Common myeloid progenitor, CD34-positive (primary cell): Measurements from ENCODE around the gene LRP1B.

Experiments used
- CTCF ChIA-PET: fragments of 350-600 bp; sonication (Branson Sonifier 250); formaldehyde crosslinking; loops from one replicate; lab custom pipeline; 2021; ENCODE audit warnings: antibody characterized with exemption; lab: Charles Lee
- POLR2A ChIA-PET: fragments of 350-600 bp; sonication (Branson Sonifier 250); formaldehyde crosslinking; loops from one replicate; lab custom pipeline; 2021; ENCODE audit warnings: antibody characterized with exemption; lab: Charles Lee
- DNase-seq, 3 donors: peaks; one replicate each; pipeline versions ENCODE4 v3.0.0 to v3.0.0-alpha.2; 2013
- H3K27ac ChIP-seq, 2 experiments: 1 replicate in 1 of 2; 2 replicates in 1 of 2; pipeline ENCODE4 v1.7.0; 2013; ENCODE audit warnings: inconsistent platforms in 2 of 2, low read length in 2 of 2, mild to moderate bottlenecking in 2 of 2, low read depth in 1 of 2, moderate library complexity in 1 of 2; ENCODE audit not compliant: severe bottlenecking in 2 of 2, insufficient read depth in 1 of 2, poor library complexity in 1 of 2
- H3K27me3 ChIP-seq, 5 experiments: replicated peaks in 2 of 5; 1 replicate in 3 of 5; 2 replicates in 2 of 5; pipeline versions ENCODE4 v1.6.1 to v1.7.0; 2013; ENCODE audit warnings: low read length in 4 of 5, mild to moderate bottlenecking in 2 of 5, moderate library complexity in 2 of 5, inconsistent platforms in 1 of 5; ENCODE audit not compliant: insufficient read depth in 5 of 5, control insufficient read depth in 4 of 5
- H3K36me3 ChIP-seq, 4 experiments: 1 replicate in 2 of 4; 2 replicates in 2 of 4; pipeline versions ENCODE4 v1.6.1 to v1.7.0; 2013; ENCODE audit warnings: low read length in 3 of 4, control low read depth in 1 of 4, mild to moderate bottlenecking in 1 of 4; ENCODE audit not compliant: control insufficient read depth in 4 of 4, insufficient read depth in 4 of 4
- H3K4me1 ChIP-seq, 4 experiments: 1 replicate in 3 of 4; 2 replicates in 1 of 4; pipeline versions ENCODE4 v1.6.1 to v1.7.1; 2013; ENCODE audit warnings: low read length in 3 of 4, mild to moderate bottlenecking in 3 of 4, control low read depth in 1 of 4, inconsistent platforms in 1 of 4, moderate library complexity in 1 of 4; ENCODE audit not compliant: control insufficient read depth in 4 of 4, insufficient read depth in 4 of 4; ENCODE audit errors: control extremely low read depth in 1 of 4
- H3K4me3 ChIP-seq, 7 experiments: 1 replicate in 4 of 7; 2 replicates in 3 of 7; pipeline versions ENCODE4 v1.5.1 to v1.7.0; 2013; ENCODE audit warnings: mild to moderate bottlenecking in 7 of 7, low read length in 6 of 7, moderate library complexity in 6 of 7, inconsistent platforms in 2 of 7, low read depth in 2 of 7, control low read depth in 1 of 7; ENCODE audit not compliant: insufficient read depth in 4 of 7, control insufficient read depth in 1 of 7; ENCODE audit errors: extremely low read depth in 1 of 7
- H3K9me3 ChIP-seq, 5 experiments: 1 replicate in 4 of 5; 2 replicates in 1 of 5; pipeline versions ENCODE4 v1.6.1 to v1.7.1; 2013; ENCODE audit warnings: low read length in 4 of 5, mild to moderate bottlenecking in 2 of 5, inconsistent platforms in 1 of 5, low read depth in 1 of 5, moderate library complexity in 1 of 5; ENCODE audit not compliant: control insufficient read depth in 4 of 5, insufficient read depth in 2 of 5; ENCODE audit errors: control extremely low read depth in 1 of 5
- WGBS: methylation state at CpG from one replicate; pipeline ENCODE4 v1.1.5; 2013; ENCODE audit not compliant: insufficient coverage; 5-methylcytosine and 5-hydroxymethylcytosine counted together

Gene LRP1B

DNA sequence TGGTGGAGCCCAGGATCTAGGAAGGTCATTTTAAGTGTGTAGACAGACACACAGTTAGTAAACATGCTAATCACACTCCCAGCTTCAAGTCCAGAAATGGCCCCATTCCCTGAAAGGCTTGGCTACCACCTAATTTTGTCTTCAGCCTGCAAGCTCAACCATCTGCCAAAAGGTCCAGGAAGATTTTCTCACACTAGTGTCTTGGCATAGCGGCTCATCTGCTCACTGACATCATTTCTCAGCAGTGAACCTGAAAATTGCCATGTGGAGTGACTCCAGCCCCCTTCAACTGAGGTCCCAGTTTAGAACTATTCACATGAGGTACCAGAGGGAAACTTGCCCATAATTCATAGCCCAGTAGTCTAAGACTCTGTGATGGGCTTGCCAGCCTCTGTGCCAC lies 748.9 kb downstream of the LRP1B start:
- H3K9me3 ChIP-seq: peaks cover 0 to 7% (median 2%) of the 10 kb centered on the region in 5 experiments
- ChIA-PET POLR2A (no interaction called here), CTCF (no interaction called here)
- H3K4me3 ChIP-seq: no peak overlapping the region
- no peaks in the 10 kb centered on the region for H3K27me3 ChIP-seq
- no peak overlapping the region for H3K27ac ChIP-seq
- 73% methylated on average over 1 of the region's 1 CpG for WGBS
- DNase-seq: no peak
- H3K36me3 ChIP-seq: no peaks in the 10 kb centered on the region
- no peaks in the 10 kb centered on the region for H3K4me1 ChIP-seq

DNA sequence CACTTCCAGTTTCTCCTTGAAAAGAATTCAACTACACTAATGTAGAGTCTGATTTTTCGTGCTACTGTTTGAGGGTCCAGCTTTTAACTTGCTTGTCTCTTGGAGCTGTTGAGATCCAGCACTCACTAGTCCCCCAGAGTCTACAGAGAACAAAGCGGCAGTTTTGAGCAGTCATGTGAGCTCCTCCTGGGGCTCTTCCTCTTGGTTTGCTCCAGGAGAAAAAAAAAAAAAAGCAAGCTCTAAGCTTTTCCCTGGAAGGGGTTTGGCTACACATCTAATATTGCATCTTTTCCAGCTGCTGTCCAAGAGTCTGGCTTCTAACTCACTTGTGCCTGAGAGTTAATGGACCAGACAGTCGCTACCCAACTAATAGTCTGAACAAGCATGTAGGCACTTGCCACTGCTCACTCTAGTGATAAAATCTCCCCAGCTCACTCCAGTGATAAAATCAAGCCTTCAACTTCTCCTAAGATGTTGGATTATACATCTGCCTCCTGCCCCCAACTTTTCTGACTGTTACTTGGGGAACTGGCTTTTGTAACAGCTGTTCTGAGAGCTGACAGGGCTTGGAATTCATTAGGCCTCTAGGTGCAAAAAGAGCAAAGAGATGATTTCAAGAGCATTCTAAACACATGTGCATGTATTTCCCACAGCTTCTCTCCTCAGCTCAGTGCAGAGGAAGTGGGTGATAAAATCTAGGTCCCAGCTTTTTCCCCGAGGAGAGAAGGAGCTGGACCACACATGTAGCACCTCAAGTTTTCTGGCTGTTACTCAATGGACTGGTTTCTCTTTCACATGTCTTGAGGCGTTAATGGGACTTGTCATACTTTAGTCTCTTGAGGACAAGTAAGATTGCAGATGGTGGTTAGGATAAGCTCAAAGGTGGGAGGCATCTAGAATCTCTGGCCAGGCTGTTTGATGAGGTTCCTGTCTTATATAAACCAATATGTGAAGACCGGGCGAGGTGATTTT lies 750.5 kb downstream of the LRP1B start:
- 97% methylated on average over 6 of the region's 7 CpGs for WGBS
- no peak overlapping the region for H3K27ac ChIP-seq
- H3K4me3 ChIP-seq: no peak overlapping the region
- no peaks in the 10 kb centered on the region for H3K27me3 ChIP-seq
- no peak for DNase-seq
- ChIA-PET POLR2A (interaction anchor here (0.6 kb wide), 1 partner anchor 102 kb away, joined by 3 read pairs; no protein-coding TSS in a partner anchor), CTCF (no interaction called here)
- no peaks in the 10 kb centered on the region for H3K4me1 ChIP-seq
- H3K9me3 ChIP-seq: peaks cover 0 to 7% (median 4%) of the 10 kb centered on the region in 5 experiments
- no peaks in the 10 kb centered on the region for H3K36me3 ChIP-seq

DNA sequence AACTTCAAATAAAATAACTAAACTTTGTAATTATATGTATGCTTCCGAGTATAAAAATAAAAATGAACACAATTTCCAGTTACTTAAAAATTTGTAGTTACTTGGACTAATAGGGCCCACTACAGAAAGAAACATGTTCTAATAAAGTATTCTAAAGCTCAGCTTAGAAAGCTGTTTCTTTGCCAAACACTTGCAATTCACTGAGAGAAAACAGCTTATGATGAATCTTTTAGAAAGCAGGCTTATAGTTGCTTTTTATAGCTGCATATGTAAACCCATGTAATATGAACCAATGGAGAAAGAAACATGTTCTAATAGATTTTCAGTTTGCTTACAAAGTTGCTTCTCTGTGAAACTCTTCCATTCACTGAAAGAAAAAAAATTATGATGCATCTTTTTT lies 766.0 kb downstream of the LRP1B start:
- H3K27me3 ChIP-seq: no peaks in the 10 kb centered on the region
- H3K4me3 ChIP-seq: no peak overlapping the region
- no peak for DNase-seq
- WGBS: no CpG with 5 or more reads among the region's 1 CpG
- H3K36me3 ChIP-seq: no peaks in the 10 kb centered on the region
- no peaks in the 10 kb centered on the region for H3K9me3 ChIP-seq
- ChIA-PET POLR2A (no interaction called here), CTCF (no interaction called here)
- H3K27ac ChIP-seq: no peak overlapping the region
- H3K4me1 ChIP-seq: no peaks in the 10 kb centered on the region

DNA sequence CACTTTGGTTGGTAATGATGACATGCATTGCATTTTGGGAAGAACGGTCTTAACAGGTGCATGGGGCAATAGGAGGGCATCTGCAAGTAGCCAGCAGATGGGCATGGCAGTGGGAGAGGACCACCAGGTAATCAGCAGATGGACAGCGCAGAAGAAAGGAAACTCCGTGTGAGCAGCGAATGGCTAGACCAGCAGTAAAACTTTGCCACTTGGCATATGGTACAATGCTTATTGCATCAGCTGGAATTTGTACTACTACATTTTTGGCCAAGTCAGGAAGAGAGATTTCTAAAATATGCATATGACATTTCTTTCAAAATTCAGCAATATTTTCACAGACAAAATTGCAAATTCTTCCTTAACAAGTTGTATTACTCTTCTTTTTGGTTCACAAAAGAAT lies 768.5 kb downstream of the LRP1B start:
- 93% methylated on average over 3 of the region's 4 CpGs for WGBS
- POLR2A ChIA-PET: no interaction called here
- CTCF ChIA-PET: no interaction called here

GRCh38 chr2:141348481-141348880 lies 782.3 kb downstream of the LRP1B start:
- Histone ChIP-seq H3K36me3 (no peaks in the 10 kb centered on the region), H3K27me3 (no peaks in the 10 kb centered on the region), H3K4me3 (no peak overlapping the region), H3K27ac (no peak overlapping the region), H3K4me1 (no peaks in the 10 kb centered on the region), H3K9me3 (peaks cover 0 to 1% (median 0%) of the 10 kb centered on the region in 5 experiments)
- ChIA-PET POLR2A (no interaction called here), CTCF (no interaction called here)
- DNase-seq: no peak
- WGBS: no CpG with 5 or more reads among the region's 1 CpG

More for the DNA sequence above, 768.5 kb downstream of the LRP1B start:
- no peak overlapping the region for H3K4me3 ChIP-seq
- no peak for DNase-seq
- H3K27ac ChIP-seq: no peak overlapping the region
- H3K4me1 ChIP-seq: no peaks in the 10 kb centered on the region
- H3K9me3 ChIP-seq: no peaks in the 10 kb centered on the region
- H3K36me3 ChIP-seq: no peaks in the 10 kb centered on the region
- no peaks in the 10 kb centered on the region for H3K27me3 ChIP-seq

GRCh38 chr2:141341444-141341843 lies 789.4 kb downstream of the LRP1B start:
- Histone ChIP-seq H3K27ac (no peak overlapping the region), H3K9me3 (peaks cover 0 to under 1% (median 0%) of the 10 kb centered on the region in 5 experiments), H3K27me3 (no peaks in the 10 kb centered on the region), H3K4me3 (no peak overlapping the region), H3K36me3 (no peaks in the 10 kb centered on the region), H3K4me1 (no peaks in the 10 kb centered on the region)
- CTCF ChIA-PET: no interaction called here
- POLR2A ChIA-PET: no interaction called here
- DNase-seq: no peak
- 100% methylated on average over 2 of the region's 2 CpGs for WGBS

GRCh38 chr2:141331127-141331526 lies 799.7 kb downstream of the LRP1B start:
- Histone ChIP-seq H3K4me1 (no peaks in the 10 kb centered on the region), H3K36me3 (no peaks in the 10 kb centered on the region), H3K27me3 (no peaks in the 10 kb centered on the region), H3K9me3 (no peaks in the 10 kb centered on the region), H3K27ac (no peak overlapping the region), H3K4me3 (no peak overlapping the region)
- no CpG with 5 or more reads among the region's 1 CpG for WGBS
- POLR2A ChIA-PET: no interaction called here
- CTCF ChIA-PET: no interaction called here
- no peak for DNase-seq
